A549 (cell line): ENCODE results near the gene APPL1. TPM values are rescaled to one million over a fixed set of nuclear protein-coding genes. Genes with fewer than 3 reads are reported as not detected.

Experiments used
- ATAC-seq, 2 experiments: fragments of 200-7000 bp in 1 of 2; fragments of >200 bp in 1 of 2; cut with Nextera tagmentation in 1 of 2; cut with Tn5 transposase in 1 of 2; 3 replicates each; pipeline versions ENCODE4 v1.8.0 to v1.9.1; 2018 to 2020; ENCODE audit warnings: mild to moderate bottlenecking in 1 of 2, moderate library complexity in 1 of 2
- CTCF ChIA-PET: fragments of 300-600 bp; sonication (Branson Sonifier 250); formaldehyde crosslinking; extraction: SDS; loops from one replicate; lab custom pipeline; 2021; ENCODE audit warnings: antibody characterized with exemption, inconsistent platforms; lab: Yijun Ruan, JAX
- POLR2A ChIA-PET: fragments of 350-600 bp; formaldehyde crosslinking; extraction: SDS; loops from one replicate; lab custom pipeline; 2021; ENCODE audit warnings: antibody characterized with exemption, inconsistent platforms; lab: Yijun Ruan, JAX
- DNase-seq, 2 experiments: peaks; one replicate each; pipeline versions ENCODE4 v3.0.0 to v3.0.0-alpha.2; 2011 to 2016; ENCODE audit warnings: low read depth in 1 of 2, low spot score in 1 of 2
- FAIRE-seq: peaks from 2 replicates; lab custom pipeline; 2011; peaks lifted over from hg19 to GRCh38; lab: Jason Lieb, UNC
- H3K27ac ChIP-seq, 2 experiments: fragments of >200 bp; sonication (Bioruptor Twin); formaldehyde crosslinking; 3 replicates each; pipeline ENCODE4 v1.5.1; 2016 to 2017
- H3K4me1 ChIP-seq: fragments of >200 bp; sonication (Bioruptor Twin); formaldehyde crosslinking; 3 replicates; pipeline ENCODE4 v1.6.1; 2016
- H3K4me2 ChIP-seq: fragments of >200 bp; sonication (Bioruptor Twin); formaldehyde crosslinking; 3 replicates; pipeline ENCODE4 v1.6.1; 2016
- H3K4me3 ChIP-seq: fragments of >200 bp; sonication (Bioruptor Twin); formaldehyde crosslinking; 3 replicates; pipeline ENCODE4 v1.5.1; 2016
- H3K9me3 ChIP-seq: fragments of >200 bp; sonication (Bioruptor Twin); formaldehyde crosslinking; 3 replicates; pipeline ENCODE4 v1.6.1; 2016
- BHLHE40 ChIP-seq: IDR thresholded peaks from 2 replicates; pipeline ENCODE4 v1.6.1; 2012; ENCODE audit warnings: low read depth, low read length, inconsistent platforms
- CBX8 ChIP-seq: fragments of 200-600 bp; sonication (generic); IDR thresholded peaks from 2 replicates; pipeline ENCODE4 v1.6.1; 2016
- CHD4 ChIP-seq: fragments of 200-600 bp; sonication (generic); IDR thresholded peaks from 2 replicates; pipeline ENCODE4 v1.6.1; 2016; ENCODE audit warnings: antibody characterized with exemption, mild to moderate bottlenecking, borderline replicate concordance
- EP300 ChIP-seq, 2 experiments: fragments of >200 bp; sonication (Bioruptor Twin); formaldehyde crosslinking; IDR thresholded peaks; 2 replicates in 1 of 2; 3 replicates in 1 of 2; pipeline ENCODE4 v1.6.1; 2016 to 2017
- FOSB ChIP-seq: fragments of 250-450 bp; sonication (Bioruptor Pico); IDR thresholded peaks from 2 replicates; pipeline ENCODE4 v1.5.0; 2020; ENCODE audit warnings: mild to moderate bottlenecking, moderate library complexity
- FOXS1 ChIP-seq: fragments of 250-450 bp; sonication (Bioruptor Pico); IDR thresholded peaks from 2 replicates; pipeline ENCODE4 v1.5.0; 2020; ENCODE audit warnings: mild to moderate bottlenecking, moderate library complexity
- GATA3 ChIP-seq: IDR thresholded peaks from 2 replicates; pipeline ENCODE4 v1.6.1; 2012; ENCODE audit warnings: borderline replicate concordance
- HOXA7 ChIP-seq: fragments of 250-450 bp; sonication (Bioruptor Pico); IDR thresholded peaks from 2 replicates; pipeline ENCODE4 v1.5.0; 2020; ENCODE audit warnings: mild to moderate bottlenecking, moderate library complexity
- JUN ChIP-seq, 2 experiments: fragments of >200 bp; sonication (Bioruptor Twin); formaldehyde crosslinking; IDR thresholded peaks; 2 replicates in 1 of 2; 3 replicates in 1 of 2; pipeline ENCODE4 v1.6.1; 2016 to 2017
- MYC ChIP-seq: IDR thresholded peaks from 2 replicates; pipeline ENCODE4 v1.6.1; 2012; ENCODE audit warnings: mild to moderate bottlenecking, inconsistent platforms, low read length, improper control_type of control experiment, borderline replicate concordance
- NPAS2 ChIP-seq: fragments of 250-450 bp; sonication (Bioruptor Pico); IDR thresholded peaks from 2 replicates; pipeline ENCODE4 v1.8.0; 2022; ENCODE audit warnings: mild to moderate bottlenecking, moderate library complexity, borderline replicate concordance
- PBX3 ChIP-seq: IDR thresholded peaks from 2 replicates; pipeline ENCODE4 v1.6.1; 2012
- RAD21 ChIP-seq, 2 experiments: fragments of >200 bp in 1 of 2; sonication (Bioruptor Twin) in 1 of 2; formaldehyde crosslinking in 1 of 2; IDR thresholded peaks in 1 of 2; conservative IDR thresholded peaks in 1 of 2; 2 replicates in 1 of 2; 3 replicates in 1 of 2; pipeline ENCODE4 v1.6.1; 2012 to 2018; ENCODE audit warnings: inconsistent platforms in 1 of 2
- RFX5 ChIP-seq: fragments of 450-650 bp; IDR thresholded peaks from 2 replicates; pipeline ENCODE4 v1.7.1; 2014; ENCODE audit warnings: antibody characterized with exemption, mild to moderate bottlenecking, moderate library complexity
- SREBF2 ChIP-seq: fragments of 450-650 bp; IDR thresholded peaks from 2 replicates; pipeline ENCODE4 v1.6.1; 2014; ENCODE audit warnings: mild to moderate bottlenecking, moderate library complexity
- TP53 ChIP-seq: fragments of 250-450 bp; sonication (Bioruptor Pico); IDR thresholded peaks from 2 replicates; pipeline ENCODE4 v1.5.0; 2021; ENCODE audit warnings: mild to moderate bottlenecking, moderate library complexity
- ZC3H11A ChIP-seq: fragments of 450-650 bp; IDR thresholded peaks from 2 replicates; pipeline ENCODE4 v1.6.1; 2014; ENCODE audit warnings: antibody characterized with exemption, mild to moderate bottlenecking
- ZNF302 ChIP-seq: fragments of 250-450 bp; sonication (Bioruptor Pico); IDR thresholded peaks from 2 replicates; pipeline ENCODE4 v1.9.0; 2021; ENCODE audit warnings: inconsistent platforms, mild to moderate bottlenecking, moderate library complexity
- WGBS: methylation state at CpG from one replicate; pipeline ENCODE4 v1.1.6; 2017; ENCODE audit errors: missing lambda C conversion rate; 5-methylcytosine and 5-hydroxymethylcytosine counted together
- polyA plus RNA-seq, 4 experiments: library from polyadenylated mRNA; depleted of rRNA in 3 of 4; stranded (reverse); fragments of >200 nt; fragmentation: RNase III in 1 of 4; extraction: RNeasy Plus Mini Kit Qiagen cat#74134 plus additional on column Dnase treatment in 1 of 4; gene quantifications; 2 replicates in 3 of 4; 3 replicates in 1 of 4; pipeline ENCODE4 v1.2.3, GENCODE V29; 2011 to 2017
- TF ChIP-seq, protein P1 (sequence below): fragments of 200-600 bp; sonication (generic); IDR thresholded peaks from 2 replicates; pipeline ENCODE4 v1.6.1; 2016; ENCODE audit warnings: antibody characterized with exemption, mild to moderate bottlenecking, moderate library complexity

APPL1 gene
- polyA plus RNA-seq, 2 of the 4 experiments (the other 2 are of a cell fraction): 14.3 to 30.3 TPM

GRCh38 chr3:57309769-57310360, 82.3 kb downstream of the APPL1 start:
- no peak for TF ChIP-seq RAD21 (conservative IDR thresholded peaks at IDR 0.05 in 1 of 2, IDR thresholded peaks at IDR 0.05 in 1 of 2)
- no peak for TF ChIP-seq JUN (IDR thresholded peaks at IDR 0.05)
- TF ChIP-seq MYC: no peak
- TF ChIP-seq FOSB: no peak
- no peak for TF ChIP-seq BHLHE40
- TF ChIP-seq PBX3: no peak
- TF ChIP-seq TP53 (CRISPR knock-in tag): no peak
- no peak for TF ChIP-seq HOXA7 (CRISPR knock-in tag)
- TF ChIP-seq CHD4: no peak
- TF ChIP-seq, protein P1, sequence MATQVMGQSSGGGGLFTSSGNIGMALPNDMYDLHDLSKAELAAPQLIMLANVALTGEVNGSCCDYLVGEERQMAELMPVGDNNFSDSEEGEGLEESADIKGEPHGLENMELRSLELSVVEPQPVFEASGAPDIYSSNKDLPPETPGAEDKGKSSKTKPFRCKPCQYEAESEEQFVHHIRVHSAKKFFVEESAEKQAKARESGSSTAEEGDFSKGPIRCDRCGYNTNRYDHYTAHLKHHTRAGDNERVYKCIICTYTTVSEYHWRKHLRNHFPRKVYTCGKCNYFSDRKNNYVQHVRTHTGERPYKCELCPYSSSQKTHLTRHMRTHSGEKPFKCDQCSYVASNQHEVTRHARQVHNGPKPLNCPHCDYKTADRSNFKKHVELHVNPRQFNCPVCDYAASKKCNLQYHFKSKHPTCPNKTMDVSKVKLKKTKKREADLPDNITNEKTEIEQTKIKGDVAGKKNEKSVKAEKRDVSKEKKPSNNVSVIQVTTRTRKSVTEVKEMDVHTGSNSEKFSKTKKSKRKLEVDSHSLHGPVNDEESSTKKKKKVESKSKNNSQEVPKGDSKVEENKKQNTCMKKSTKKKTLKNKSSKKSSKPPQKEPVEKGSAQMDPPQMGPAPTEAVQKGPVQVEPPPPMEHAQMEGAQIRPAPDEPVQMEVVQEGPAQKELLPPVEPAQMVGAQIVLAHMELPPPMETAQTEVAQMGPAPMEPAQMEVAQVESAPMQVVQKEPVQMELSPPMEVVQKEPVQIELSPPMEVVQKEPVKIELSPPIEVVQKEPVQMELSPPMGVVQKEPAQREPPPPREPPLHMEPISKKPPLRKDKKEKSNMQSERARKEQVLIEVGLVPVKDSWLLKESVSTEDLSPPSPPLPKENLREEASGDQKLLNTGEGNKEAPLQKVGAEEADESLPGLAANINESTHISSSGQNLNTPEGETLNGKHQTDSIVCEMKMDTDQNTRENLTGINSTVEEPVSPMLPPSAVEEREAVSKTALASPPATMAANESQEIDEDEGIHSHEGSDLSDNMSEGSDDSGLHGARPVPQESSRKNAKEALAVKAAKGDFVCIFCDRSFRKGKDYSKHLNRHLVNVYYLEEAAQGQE: no peak
- no peak for TF ChIP-seq NPAS2 (CRISPR knock-in tag)
- TF ChIP-seq FOXS1 (CRISPR knock-in tag): no peak
- no peak for TF ChIP-seq ZNF302 (CRISPR knock-in tag)
- TF ChIP-seq EP300 (IDR thresholded peaks at IDR 0.05): no peak
- no peak for TF ChIP-seq GATA3
- no peak for TF ChIP-seq SREBF2
- TF ChIP-seq RFX5: no peak
- POLR2A ChIA-PET: no interaction called here
- Histone ChIP-seq H3K4me2 (no peak overlapping the region), H3K4me3 (no peak overlapping the region), H3K9me3 (no peaks in the 10 kb centered on the region), H3K4me1 (no peaks in the 10 kb centered on the region), H3K27ac (no peak overlapping the region)
- no peak for DNase-seq
- no peak for ATAC-seq
- 33% methylated on average over 3 of the region's 3 CpGs for WGBS
- CTCF ChIA-PET: no interaction called here
- FAIRE-seq: no peak

GRCh38 chr3:57314204-57314603, 86.7 kb downstream of the APPL1 start:
- H3K27ac ChIP-seq: no peak overlapping the region
- WGBS: 76% methylated on average over 3 of the region's 3 CpGs
- H3K4me2 ChIP-seq: no peak overlapping the region
- TF ChIP-seq CBX8: no peak
- TF ChIP-seq ZC3H11A: no peak
- ChIA-PET POLR2A (no interaction called here), CTCF (no interaction called here)
- DNase-seq: no peak
- no peaks in the 10 kb centered on the region for H3K4me1 ChIP-seq
- FAIRE-seq: no peak
- H3K9me3 ChIP-seq: peaks cover 16% of the 10 kb centered on the region; the same call in 2 of the 3 replicates
- no peak for ATAC-seq
- H3K4me3 ChIP-seq: no peak overlapping the region

Other genes with a start within 250 kb of the APPL1 start
- gene SPATA12, start 167.1 kb upstream of the APPL1 start, polyA plus RNA-seq (2011; rRNA removed): 0.17 and 0.32 TPM in 2 replicates
- 0.18 to 0.24 TPM (median 0.18 TPM) in 3 replicates for gene SPATA12, start 167.1 kb upstream of the APPL1 start, polyA plus RNA-seq (2017; fragmentation: RNase III; extraction: RNeasy Plus Mini Kit Qiagen cat#74134 plus additional on column Dnase treatment)
- 1.4 and 1.5 TPM in 2 replicates for gene IL17RD, start 62.4 kb upstream of the APPL1 start, polyA plus RNA-seq (2011; rRNA removed)
- 0.89 to 0.99 TPM (median 0.98 TPM) in 3 replicates for gene IL17RD, start 62.4 kb upstream of the APPL1 start, polyA plus RNA-seq (2017; fragmentation: RNase III; extraction: RNeasy Plus Mini Kit Qiagen cat#74134 plus additional on column Dnase treatment)
- gene HESX1, start 27.8 kb upstream of the APPL1 start, polyA plus RNA-seq (2011; rRNA removed): 0.87 and 1.5 TPM in 2 replicates
- gene HESX1, start 27.8 kb upstream of the APPL1 start, polyA plus RNA-seq (2017; fragmentation: RNase III; extraction: RNeasy Plus Mini Kit Qiagen cat#74134 plus additional on column Dnase treatment): 0.16 to 0.35 TPM (median 0.29 TPM) in 3 replicates
- gene ASB14, start 65.0 kb downstream of the APPL1 start, polyA plus RNA-seq (2011; rRNA removed): not detected in 2 replicates
- 0.03 TPM in 1 of 3 replicates, not detected in the others for gene ASB14, start 65.0 kb downstream of the APPL1 start, polyA plus RNA-seq (2017; fragmentation: RNase III; extraction: RNeasy Plus Mini Kit Qiagen cat#74134 plus additional on column Dnase treatment)